ENCODE data around the gene TNFRSF14. TPM values are rescaled to one million over a fixed set of nuclear protein-coding genes. Genes with fewer than 3 reads are reported as not detected.
"Not testable (repeated sequence)": the region's sequence is repeated elsewhere in the genome, so short reads cannot be mapped to it uniquely, and the experiment has no call there.

TNFRSF14 gene
- total and polyA plus RNA-seq, 9 donors: 11.0 to 33.8 (median 15.2) TPM

DNA sequence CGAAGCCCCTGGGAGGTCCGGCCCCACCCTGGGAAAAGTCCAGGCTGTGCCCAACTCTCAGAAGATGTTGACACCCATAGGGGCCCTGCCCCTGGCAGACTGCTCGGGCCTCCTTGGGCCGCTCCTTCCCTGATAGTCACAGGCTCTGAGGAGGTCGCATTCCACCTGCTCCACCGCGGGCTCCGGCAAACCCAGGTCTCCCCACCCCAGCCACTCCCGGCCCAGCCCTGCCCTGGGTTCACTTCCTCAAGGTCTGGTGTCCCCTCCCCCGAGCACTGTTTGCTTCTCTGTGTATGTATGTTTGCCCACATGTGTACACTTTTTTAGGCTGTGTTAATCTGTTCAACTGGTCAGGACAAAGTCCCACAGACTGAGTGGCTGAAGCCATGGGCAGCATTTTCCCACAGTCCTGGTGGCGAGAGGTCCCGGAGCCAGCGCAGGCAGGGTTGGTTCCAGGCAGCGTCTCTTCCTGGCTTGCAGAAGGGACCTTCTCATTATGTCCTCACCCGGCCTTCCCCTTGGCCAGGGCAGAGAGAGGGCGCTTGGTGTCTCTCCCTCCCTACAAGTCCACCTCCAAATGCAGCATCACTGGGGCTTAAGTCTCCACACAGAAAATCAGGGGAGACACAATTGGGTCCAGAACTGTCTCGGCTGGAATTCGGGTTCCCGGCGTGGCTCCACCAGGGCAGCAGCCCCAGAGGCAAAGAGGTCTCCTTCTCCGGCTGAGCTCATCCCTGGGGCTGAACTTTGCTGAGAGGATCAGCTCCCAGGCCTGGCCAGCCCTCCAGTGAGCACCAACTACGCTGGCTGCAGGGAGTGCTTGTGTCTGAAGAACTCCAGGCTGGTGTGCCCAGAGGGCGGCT lies 19.9 kb downstream of the TNFRSF14 start:
- H3K36me3 ChIP-seq (ENCODE audit: control insufficient read depth, insufficient read depth, low read length): no peaks in the 10 kb centered on the region
- peaks cover 17% of the 10 kb centered on the region for H3K4me1 ChIP-seq (ENCODE audit: control insufficient read depth, insufficient read depth, low read length)
- peaks cover 3% of the 10 kb centered on the region for H3K9me3 ChIP-seq (replicated peaks; ENCODE audit: control insufficient read depth, low read depth, low read length)
- no peak overlapping the region for H3K27ac ChIP-seq (ENCODE audit: low read length)
- H3K27me3 ChIP-seq (ENCODE audit: control insufficient read depth, insufficient read depth, low read length): peaks cover 10% of the 10 kb centered on the region
- 84% methylated on average over 16 of the region's 23 CpGs for WGBS (ENCODE audit: insufficient coverage)
- DNase-seq: no peak
- no peak overlapping the region for H3K4me3 ChIP-seq (ENCODE audit: low read length)

DNA sequence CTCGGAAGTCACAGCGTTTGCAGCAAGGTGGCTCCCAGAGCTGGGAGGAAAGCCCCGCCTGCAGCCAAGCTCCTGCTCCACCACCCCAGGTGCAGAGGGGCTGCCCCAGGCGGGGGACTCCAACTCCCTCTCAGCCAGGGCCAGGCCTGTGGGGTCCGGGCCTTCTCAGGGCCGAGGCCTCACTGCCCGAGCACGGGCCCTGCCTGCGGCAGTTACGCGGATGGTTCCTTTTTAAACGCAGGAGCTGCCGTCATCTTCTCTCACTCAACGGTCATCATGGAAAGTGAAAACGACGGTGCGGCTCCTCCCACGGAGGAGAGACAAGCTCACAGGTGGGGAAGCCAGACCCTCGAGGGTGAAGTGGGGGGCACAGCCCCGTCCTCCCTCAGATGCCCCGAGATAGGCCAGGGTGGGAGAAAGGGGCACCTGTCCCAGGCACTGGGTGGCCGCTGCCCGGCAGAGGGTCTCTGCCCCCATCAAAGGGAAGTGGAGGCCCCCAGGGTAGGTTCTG lies 21.4 kb downstream of the TNFRSF14 start:
- H3K27me3 ChIP-seq (ENCODE audit: control insufficient read depth, insufficient read depth, low read length); H3K36me3 ChIP-seq (ENCODE audit: control insufficient read depth, insufficient read depth, low read length); H3K4me3 ChIP-seq (ENCODE audit: low read length); H3K9me3 ChIP-seq (replicated peaks; ENCODE audit: control insufficient read depth, low read depth, low read length); DNase-seq: not testable (repeated sequence)
- Histone ChIP-seq H3K27ac (ENCODE audit: low read length) (peak overlapping the region; percentile 80), H3K4me1 (ENCODE audit: control insufficient read depth, insufficient read depth, low read length) (peaks cover 17% of the 10 kb centered on the region)
- 76% methylated on average over 7 of the region's 23 CpGs for WGBS (ENCODE audit: insufficient coverage)

DNA sequence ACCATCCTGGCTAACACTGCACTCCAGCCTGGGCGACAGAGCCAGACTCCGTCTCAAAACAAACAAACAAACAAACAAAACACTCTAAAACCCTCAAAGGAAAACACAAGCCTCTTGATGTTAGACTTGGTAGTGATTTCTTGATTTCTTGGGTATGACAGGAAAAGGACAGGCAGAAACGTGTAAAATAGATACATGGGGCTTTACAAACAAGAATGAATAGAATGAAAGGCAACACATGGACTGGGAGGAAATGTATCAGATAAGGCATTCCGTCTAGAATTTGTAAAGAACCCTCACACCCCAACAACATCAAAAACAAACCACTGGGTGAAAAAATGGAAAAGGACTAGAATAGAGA lies 22.6 kb downstream of the TNFRSF14 start:
- Histone ChIP-seq H3K27me3 (ENCODE audit: control insufficient read depth, insufficient read depth, low read length) (peaks cover 4% of the 10 kb centered on the region), H3K27ac (ENCODE audit: low read length) (peak overlapping the region; percentile 80), H3K36me3 (ENCODE audit: control insufficient read depth, insufficient read depth, low read length) (no peaks in the 10 kb centered on the region), H3K4me3 (ENCODE audit: low read length) (no peak overlapping the region), H3K4me1 (ENCODE audit: control insufficient read depth, insufficient read depth, low read length) (peaks cover 20% of the 10 kb centered on the region), H3K9me3 (replicated peaks; ENCODE audit: control insufficient read depth, low read depth, low read length) (no peaks in the 10 kb centered on the region)
- no CpG with 5 or more reads among the region's 4 CpGs for WGBS (ENCODE audit: insufficient coverage)
- no peak for DNase-seq

DNA sequence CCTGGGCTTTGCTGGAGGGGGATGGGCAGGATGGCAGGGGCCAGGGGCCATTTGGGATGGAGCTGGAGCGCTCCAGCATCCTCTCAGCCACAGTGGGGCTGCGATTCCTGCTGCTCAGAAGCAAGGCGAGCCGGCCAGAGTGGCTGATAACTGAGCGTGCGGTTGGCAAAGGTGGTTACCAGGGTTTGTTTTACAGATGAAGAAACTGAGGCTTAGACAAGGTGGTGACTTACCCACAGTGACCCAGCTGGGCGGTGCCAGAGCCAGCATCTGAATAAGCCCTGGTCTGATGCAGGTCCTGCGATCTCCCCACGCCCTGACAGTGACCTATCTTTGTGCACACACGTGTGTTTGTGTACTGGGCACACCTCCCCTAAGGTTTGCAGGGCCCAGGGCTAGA lies 24.5 kb downstream of the TNFRSF14 start:
- H3K27me3 ChIP-seq (ENCODE audit: control insufficient read depth, insufficient read depth, low read length): peaks cover 4% of the 10 kb centered on the region
- no peak for DNase-seq
- peaks cover 30% of the 10 kb centered on the region for H3K4me1 ChIP-seq (ENCODE audit: control insufficient read depth, insufficient read depth, low read length)
- H3K36me3 ChIP-seq (ENCODE audit: control insufficient read depth, insufficient read depth, low read length): no peaks in the 10 kb centered on the region
- H3K4me3 ChIP-seq (ENCODE audit: low read length): no peak overlapping the region
- 85% methylated on average over 8 of the region's 10 CpGs for WGBS (ENCODE audit: insufficient coverage)
- no peaks in the 10 kb centered on the region for H3K9me3 ChIP-seq (replicated peaks; ENCODE audit: control insufficient read depth, low read depth, low read length)
- H3K27ac ChIP-seq (ENCODE audit: low read length): no peak overlapping the region

DNA sequence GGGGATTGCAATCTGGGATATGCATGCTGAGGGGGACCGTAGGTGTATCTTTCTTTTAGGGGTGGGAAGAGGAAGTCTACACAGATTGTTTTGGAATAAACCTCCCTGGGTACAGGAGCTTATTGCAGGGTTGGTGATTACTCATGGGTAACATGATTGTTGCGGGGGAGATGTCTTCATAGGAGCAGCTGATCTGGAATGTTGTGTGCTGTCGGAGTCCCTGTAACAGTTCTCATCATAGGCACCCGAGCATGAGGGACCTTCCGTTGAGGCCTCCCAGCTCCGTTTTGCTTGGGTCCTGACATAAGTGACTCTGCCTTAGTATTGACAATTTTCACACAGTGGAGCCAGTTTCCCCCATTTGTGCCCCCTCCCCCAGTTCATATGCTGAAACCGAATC lies 26.2 kb downstream of the TNFRSF14 start:
- peaks cover 26% of the 10 kb centered on the region for H3K4me1 ChIP-seq (ENCODE audit: control insufficient read depth, insufficient read depth, low read length)
- DNase-seq: no peak
- no peak overlapping the region for H3K4me3 ChIP-seq (ENCODE audit: low read length)
- no peaks in the 10 kb centered on the region for H3K9me3 ChIP-seq (replicated peaks; ENCODE audit: control insufficient read depth, low read depth, low read length)
- no peaks in the 10 kb centered on the region for H3K36me3 ChIP-seq (ENCODE audit: control insufficient read depth, insufficient read depth, low read length)
- no peak overlapping the region for H3K27ac ChIP-seq (ENCODE audit: low read length)
- WGBS (ENCODE audit: insufficient coverage): 69% methylated on average over 3 of the region's 7 CpGs
- peaks cover 4% of the 10 kb centered on the region for H3K27me3 ChIP-seq (ENCODE audit: control insufficient read depth, insufficient read depth, low read length)

DNA sequence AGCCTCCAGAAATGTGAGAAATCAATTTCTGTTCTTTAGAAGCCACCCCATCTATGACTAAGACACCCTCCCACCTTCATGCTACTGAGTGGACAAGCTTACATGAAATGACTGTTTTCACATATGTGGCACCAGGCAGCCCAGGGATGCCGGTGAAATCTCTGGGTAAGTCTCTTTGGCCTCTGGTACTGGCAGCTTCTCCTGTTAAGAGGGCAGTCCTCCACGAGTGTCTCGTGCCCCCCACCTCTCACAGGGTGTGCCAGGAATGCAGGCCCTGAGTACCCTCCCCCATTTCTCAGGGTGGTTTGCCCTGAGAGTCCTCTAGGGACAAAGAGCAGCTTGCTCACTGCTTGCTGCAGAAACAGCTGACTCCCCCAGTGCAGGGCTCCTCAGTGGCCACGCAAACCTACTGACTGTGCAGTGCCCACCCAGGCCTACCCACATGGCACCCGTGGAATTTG lies 27.2 kb downstream of the TNFRSF14 start:
- no peak overlapping the region for H3K4me3 ChIP-seq (ENCODE audit: low read length)
- no peaks in the 10 kb centered on the region for H3K36me3 ChIP-seq (ENCODE audit: control insufficient read depth, insufficient read depth, low read length)
- H3K27ac ChIP-seq (ENCODE audit: low read length): no peak overlapping the region
- DNase-seq: no peak
- H3K9me3 ChIP-seq (replicated peaks; ENCODE audit: control insufficient read depth, low read depth, low read length): no peaks in the 10 kb centered on the region
- H3K27me3 ChIP-seq (ENCODE audit: control insufficient read depth, insufficient read depth, low read length): peaks cover 4% of the 10 kb centered on the region
- 76% methylated on average over 3 of the region's 5 CpGs for WGBS (ENCODE audit: insufficient coverage)
- peaks cover 26% of the 10 kb centered on the region for H3K4me1 ChIP-seq (ENCODE audit: control insufficient read depth, insufficient read depth, low read length)

DNA sequence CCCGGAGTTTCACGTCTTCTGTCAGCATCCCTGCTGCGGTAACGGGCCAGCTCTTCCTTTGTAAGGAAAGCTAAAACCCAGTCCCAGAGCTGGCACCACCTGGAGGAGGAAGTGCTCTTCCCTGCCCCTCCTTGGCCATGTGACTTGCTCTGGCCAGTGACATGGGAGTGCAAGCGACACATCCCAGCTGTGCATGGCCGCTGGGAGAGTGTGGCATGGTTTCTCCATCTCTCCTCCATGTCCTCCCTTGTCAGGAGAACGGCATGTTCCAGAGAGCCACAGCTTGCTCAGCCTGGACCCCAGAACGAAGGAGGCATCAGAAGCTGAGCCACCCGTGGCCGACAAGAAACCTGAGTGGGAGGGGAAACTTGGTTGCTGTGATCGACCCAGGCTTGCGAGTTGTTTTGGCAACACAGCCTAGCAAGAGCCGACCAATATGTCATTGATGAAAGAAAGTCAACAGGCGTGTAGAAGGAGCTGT lies 27.7 kb downstream of the TNFRSF14 start:
- no peak overlapping the region for H3K4me3 ChIP-seq (ENCODE audit: low read length)
- no peaks in the 10 kb centered on the region for H3K9me3 ChIP-seq (replicated peaks; ENCODE audit: control insufficient read depth, low read depth, low read length)
- 67% methylated on average over 12 of the region's 14 CpGs for WGBS (ENCODE audit: insufficient coverage)
- H3K36me3 ChIP-seq (ENCODE audit: control insufficient read depth, insufficient read depth, low read length): peaks cover 5% of the 10 kb centered on the region
- H3K27ac ChIP-seq (ENCODE audit: low read length): no peak overlapping the region
- DNase-seq: no peak
- peaks cover 4% of the 10 kb centered on the region for H3K27me3 ChIP-seq (ENCODE audit: control insufficient read depth, insufficient read depth, low read length)
- peaks cover 25% of the 10 kb centered on the region for H3K4me1 ChIP-seq (ENCODE audit: control insufficient read depth, insufficient read depth, low read length)

DNA sequence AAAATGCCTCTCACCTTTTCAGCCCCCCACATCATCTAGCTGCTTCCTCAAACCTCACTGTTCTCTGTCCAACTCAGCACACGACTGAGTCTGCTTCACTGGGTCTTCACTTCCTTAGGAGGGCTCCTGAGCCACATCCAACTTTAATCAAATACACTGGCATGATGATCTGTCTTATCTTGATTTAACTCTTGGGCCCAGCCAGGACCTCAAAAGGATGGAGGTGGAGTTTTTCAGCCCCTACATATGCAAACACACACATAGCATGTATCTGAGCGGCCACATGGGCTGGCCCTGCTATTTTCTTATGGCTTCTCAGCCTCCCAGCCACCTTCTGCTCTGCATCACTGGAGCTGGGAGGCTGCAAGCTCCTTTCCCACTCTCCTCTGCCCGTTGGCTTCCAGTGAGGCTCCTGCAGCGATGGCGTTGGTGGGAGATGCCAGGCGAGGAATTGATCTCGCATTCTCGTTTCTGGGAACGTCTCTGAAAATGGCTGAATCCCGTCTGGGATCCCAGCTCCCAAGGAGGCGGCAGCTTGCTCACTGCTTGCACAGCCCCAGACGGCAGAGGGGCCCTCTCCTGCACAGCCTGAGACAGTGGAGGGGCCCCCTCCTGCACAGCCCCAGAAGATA lies 28.6 kb downstream of the TNFRSF14 start:
- Histone ChIP-seq H3K4me1 (ENCODE audit: control insufficient read depth, insufficient read depth, low read length) (peaks cover 25% of the 10 kb centered on the region), H3K4me3 (ENCODE audit: low read length) (peak overlapping the region; percentile 64), H3K27ac (ENCODE audit: low read length) (peak overlapping the region; percentile 92), H3K27me3 (ENCODE audit: control insufficient read depth, insufficient read depth, low read length) (no peaks in the 10 kb centered on the region), H3K36me3 (ENCODE audit: control insufficient read depth, insufficient read depth, low read length) (peaks cover 6% of the 10 kb centered on the region), H3K9me3 (replicated peaks; ENCODE audit: control insufficient read depth, low read depth, low read length) (no peaks in the 10 kb centered on the region)
- no peak for DNase-seq
- WGBS (ENCODE audit: insufficient coverage): 18% methylated on average over 12 of the region's 12 CpGs

DNA sequence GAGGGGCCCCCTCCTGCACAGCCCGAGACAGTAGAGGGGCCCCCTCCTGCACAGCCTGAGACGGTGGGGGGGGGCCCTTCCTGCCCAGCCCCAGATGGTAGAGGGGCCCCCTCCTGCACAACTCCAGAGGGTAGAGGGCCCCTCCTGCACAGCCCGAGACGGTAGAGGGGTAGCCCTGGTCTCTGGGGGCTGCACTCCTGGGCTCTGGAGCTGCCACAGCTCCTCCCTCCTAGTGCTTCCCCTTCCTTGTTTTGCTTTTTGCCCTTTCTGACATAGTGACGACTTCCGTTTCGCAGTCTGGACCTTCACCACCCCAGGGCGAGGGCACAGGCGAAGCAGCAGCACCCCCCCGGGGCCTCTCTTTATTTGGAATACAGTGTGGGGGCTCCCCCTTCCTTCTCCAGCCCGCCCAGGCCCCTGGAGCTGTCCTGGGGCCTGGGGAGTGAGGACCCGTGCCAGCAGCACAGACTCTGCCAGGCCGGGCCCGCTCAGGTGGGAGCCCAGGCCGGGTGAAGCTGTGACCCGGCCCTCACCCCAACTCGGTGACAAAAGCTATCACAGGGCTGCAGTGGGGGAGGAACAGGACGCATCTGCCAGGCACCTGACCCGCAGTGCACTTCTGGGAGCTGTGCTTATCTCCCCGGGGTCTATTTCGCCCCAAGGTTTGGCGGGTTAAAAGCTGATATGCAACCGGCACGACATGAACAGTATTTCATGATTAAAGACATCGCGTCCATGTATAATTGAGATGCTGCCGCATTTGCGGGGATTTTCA lies 29.3 kb downstream of the TNFRSF14 start:
- Histone ChIP-seq H3K4me3 (ENCODE audit: low read length) (peak overlapping the region; percentile 64), H3K27me3 (ENCODE audit: control insufficient read depth, insufficient read depth, low read length) (no peaks in the 10 kb centered on the region), H3K9me3 (replicated peaks; ENCODE audit: control insufficient read depth, low read depth, low read length) (no peaks in the 10 kb centered on the region), H3K27ac (ENCODE audit: low read length) (peak overlapping the region; percentile 92), H3K4me1 (ENCODE audit: control insufficient read depth, insufficient read depth, low read length) (peaks cover 25% of the 10 kb centered on the region), H3K36me3 (ENCODE audit: control insufficient read depth, insufficient read depth, low read length) (peaks cover 6% of the 10 kb centered on the region)
- WGBS (ENCODE audit: insufficient coverage): 0% methylated on average over 16 of the region's 28 CpGs
- peak; percentile 81 for DNase-seq

All from muscle of leg (tissue), 11 donors.